ENCODE data around the gene CLIP1. TPM values are rescaled to one million over a fixed set of nuclear protein-coding genes. Genes with fewer than 3 reads are reported as not detected.

Gene CLIP1
- total and polyA plus RNA-seq, 2 of the 8 experiments (the other 6 are each of a cell fraction or from before 2014, with no cell fraction given): 19.0 to 27.6 TPM

GRCh38 chr12:122459211-122459610, 36.7 kb upstream of the CLIP1 start:
- H3K36me3 ChIP-seq (ENCODE audit: control insufficient read depth in 2 of 4, insufficient read depth in 4 of 4, low read length in 3 of 4): no peaks in the 10 kb centered on the region
- POLR2A ChIA-PET (ENCODE audit: partially characterized antibody): no interaction called here
- H4K8ac ChIP-seq (ENCODE audit: extremely low read depth, insufficient read depth, low read length): no peak overlapping the region
- H2AK5ac ChIP-seq (ENCODE audit: low read depth, low read length): no peak overlapping the region
- no peak overlapping the region for H2BK120ac ChIP-seq (replicated peaks; ENCODE audit: low read depth, low read length)
- 86% methylated on average over 2 of the region's 2 CpGs; no CpG with 5 or more reads in 1 of the 2 experiments for WGBS, 2 experiments (ENCODE audit: extremely low coverage in 1 of 2, insufficient coverage in 1 of 2, insufficient read length in 1 of 2, insufficient replicate concordance in 2 of 2, low coverage in 1 of 2, low lambda C conversion rate in 2 of 2, missing lambda C conversion rate in 1 of 2)
- H3K4me3 ChIP-seq (ENCODE audit: extremely low read depth in 1 of 4, insufficient read depth in 2 of 4, low read depth in 3 of 4, low read length in 4 of 4): no peak overlapping the region
- no peak for DNase-seq (ENCODE audit: low read depth in 1 of 2, low spot score in 2 of 2)
- H3K23me2 ChIP-seq (ENCODE audit: low read depth, low read length): no peaks in the 10 kb centered on the region
- no peak overlapping the region for H3K27ac ChIP-seq (ENCODE audit: low read depth, low read length)
- H3K14ac ChIP-seq (ENCODE audit: insufficient read length): no peak overlapping the region
- H3K27me3 ChIP-seq (replicated peaks in 1 of 4; ENCODE audit: control insufficient read depth in 3 of 4, extremely low read depth in 1 of 4, insufficient read depth in 3 of 4, low read length in 3 of 4): no peaks in the 10 kb centered on the region
- H3K9ac ChIP-seq (replicated peaks in 1 of 4; ENCODE audit: extremely low read depth in 1 of 4, low read depth in 3 of 4, low read length in 3 of 4): no peak overlapping the region
- H2BK5ac ChIP-seq (ENCODE audit: low read depth, low read length): no peak overlapping the region
- H3K4ac ChIP-seq (replicated peaks; ENCODE audit: insufficient read length, low read depth, low read length): no peak overlapping the region
- H3K79me2 ChIP-seq (ENCODE audit: control insufficient read depth in 1 of 2, insufficient read depth in 2 of 2, low read length in 2 of 2): no peaks in the 10 kb centered on the region
- CTCF ChIA-PET (ENCODE audit: partially characterized antibody): interaction anchor here (0.5 to 1.8 kb wide), 3 partner anchors 12 to 234 kb away, joined by 3 to 10 read pairs (median 4); no protein-coding TSS in a partner anchor
- no peaks in the 10 kb centered on the region for H3K4me1 ChIP-seq (replicated peaks in 1 of 4; ENCODE audit: control insufficient read depth in 3 of 4, insufficient read depth in 4 of 4, low read length in 3 of 4)
- no peak overlapping the region for H4K91ac ChIP-seq (replicated peaks; ENCODE audit: insufficient read length, low read length)
- H3K18ac ChIP-seq (ENCODE audit: extremely low read depth, low read length): no peak overlapping the region
- H2BK12ac ChIP-seq (ENCODE audit: low read depth, low read length): no peak overlapping the region
- no peak overlapping the region for H2AFZ ChIP-seq (ENCODE audit: low read length)
- H3K79me1 ChIP-seq (ENCODE audit: low read depth, low read length): no peaks in the 10 kb centered on the region
- no peak overlapping the region for H2BK15ac ChIP-seq (ENCODE audit: low read length)
- no peak for FAIRE-seq
- H4K5ac ChIP-seq (ENCODE audit: insufficient read length, low read depth, low read length): no peak overlapping the region
- H3K9me3 ChIP-seq (ENCODE audit: insufficient read depth in 2 of 2, low read depth in 1 of 2, low read length in 1 of 2): no peaks in the 10 kb centered on the region
- H3K56ac ChIP-seq (replicated peaks; ENCODE audit: insufficient read length, low read depth, low read length): no peak overlapping the region
- H2BK20ac ChIP-seq (ENCODE audit: low read length): no peak overlapping the region
- no peaks in the 10 kb centered on the region for H4K20me1 ChIP-seq (replicated peaks in 1 of 2; ENCODE audit: control insufficient read depth in 1 of 2, insufficient read depth in 2 of 2, low read length in 2 of 2)
- H3K23ac ChIP-seq (ENCODE audit: insufficient read length): no peak overlapping the region
- H3K4me2 ChIP-seq (ENCODE audit: insufficient read depth in 1 of 2, low read depth in 2 of 2, low read length in 2 of 2): no peak overlapping the region
- TF ChIP-seq CHD2 (IDR thresholded peaks at IDR 0.05; ENCODE audit: low read length): no peak
- TF ChIP-seq CTBP2 (IDR thresholded peaks at IDR 0.05; ENCODE audit: borderline replicate concordance, insufficient read depth, insufficient read length, low read length): no peak
- no peak for TF ChIP-seq YY1 (IDR thresholded peaks at IDR 0.05; ENCODE audit: low read depth, low read length)
- TF ChIP-seq TBP (IDR thresholded peaks at IDR 0.05; ENCODE audit: low read depth, low read length): no peak
- no peak for TF ChIP-seq RNF2 (IDR thresholded peaks at IDR 0.05; ENCODE audit: borderline replicate concordance, low read depth, low read length, missing control alignments, poor library complexity, severe bottlenecking)
- no peak for TF ChIP-seq SUZ12 (IDR thresholded peaks at IDR 0.05; ENCODE audit: low read length)
- no peak for TF ChIP-seq CTCF (IDR thresholded peaks at IDR 0.05; ENCODE audit: control extremely low read depth in 1 of 3, insufficient read depth in 1 of 3, low read depth in 1 of 3, low read length in 3 of 3)
- no peak for TF ChIP-seq CHD1 (IDR thresholded peaks at IDR 0.05; ENCODE audit: low read depth, low read length)

All from H1 (cell line).